Endothelial cell (in vitro differentiated cells): ENCODE measurements around the gene WARS2. TPM values are rescaled to one million over a fixed set of nuclear protein-coding genes. Genes with fewer than 3 reads are reported as not detected.

Experiments
- DNase-seq: peaks from one replicate; pipeline ENCODE4 v3.0.0; 2021; ENCODE audit warnings: low spot score
- H3K27ac Mint-ChIP-seq: one replicate; pipeline ENCODE4 v1.8.0; 2021; ENCODE audit warnings: mixed read lengths, inconsistent platforms; ENCODE audit not compliant: unreplicated experiment
- H3K27me3 Mint-ChIP-seq: one replicate; pipeline ENCODE4 v1.8.0; 2021; ENCODE audit warnings: mild to moderate bottlenecking, moderate library complexity, mixed read lengths, inconsistent platforms; ENCODE audit not compliant: unreplicated experiment
- H3K36me3 Mint-ChIP-seq: one replicate; pipeline ENCODE4 v1.8.0; 2021; ENCODE audit warnings: mild to moderate bottlenecking, low read depth, mixed read lengths, inconsistent platforms; ENCODE audit not compliant: unreplicated experiment
- H3K4me1 Mint-ChIP-seq: one replicate; pipeline ENCODE4 v1.8.0; 2021; ENCODE audit warnings: mild to moderate bottlenecking, mixed read lengths, inconsistent platforms; ENCODE audit not compliant: unreplicated experiment
- H3K4me3 Mint-ChIP-seq: one replicate; pipeline ENCODE4 v1.8.0; 2021; ENCODE audit warnings: mild to moderate bottlenecking, mixed read lengths, inconsistent platforms; ENCODE audit not compliant: unreplicated experiment
- H3K9me3 Mint-ChIP-seq: one replicate; pipeline ENCODE4 v1.8.0; 2021; ENCODE audit warnings: mixed read lengths, inconsistent platforms; ENCODE audit not compliant: unreplicated experiment
- CTCF ChIP-seq: fragments of 200-600 bp; sonication (generic); IDR thresholded peaks from one replicate; pipeline ENCODE4 v1.5.0; 2021; ENCODE audit warnings: antibody characterized with exemption; ENCODE audit not compliant: unreplicated experiment
- total RNA-seq: library from RNA; stranded (reverse); fragmentation: NEBNext Ultra II Directional; extraction: Animal tissue kit (Norgen Biotek cat#: 25700); gene quantifications from one replicate; pipeline ENCODE4 v1.2.1, GENCODE V29; 2021; ENCODE audit not compliant: unreplicated experiment

WARS2 gene
- total RNA-seq, 1 donor from 2014 or later = 11.2 TPM

GRCh38 chr1:118989878-118990378, 150.5 kb downstream of the WARS2 start:
- Mint-ChIP-seq H3K4me3 (peak overlapping the region; percentile 99), H3K36me3 (peaks cover 23% of the 10 kb centered on the region), H3K9me3 (no peaks in the 10 kb centered on the region), H3K27me3 (peaks cover 42% of the 10 kb centered on the region), H3K4me1 (peaks cover 63% of the 10 kb centered on the region), H3K27ac (peak overlapping the region; percentile 99)
- DNase-seq = peak; percentile 70
- TF ChIP-seq CTCF = no peak

- peak overlapping the region; percentile 99 for H3K27ac Mint-ChIP-seq
- no peaks in the 10 kb centered on the region for H3K9me3 Mint-ChIP-seq
- H3K4me1 Mint-ChIP-seq = peaks cover 67% of the 10 kb centered on the region
- H3K27me3 Mint-ChIP-seq = peaks cover 45% of the 10 kb centered on the region
- TF ChIP-seq CTCF = no peak
- peaks cover 28% of the 10 kb centered on the region for H3K36me3 Mint-ChIP-seq
- peak overlapping the region; percentile 99 for H3K4me3 Mint-ChIP-seq
- DNase-seq = peak; percentile 76
These were observed 151.2 kb downstream of the WARS2 start for GRCh38 chr1:118989006-118989815.

- H3K36me3 Mint-ChIP-seq = peaks cover 36% of the 10 kb centered on the region
These were observed 152.1 kb downstream of the WARS2 start, which contains the start of gene TBX15 for GRCh38 chr1:118988186-118989005. TBX15 (minus strand) TSS chr1:118988343; CDS start chr1:118987795, 548 bp downstream.

GRCh38 chr1:118987468-118988185, 152.8 kb downstream of the WARS2 start:
- no peaks in the 10 kb centered on the region for H3K9me3 Mint-ChIP-seq
- H3K4me1 Mint-ChIP-seq = peaks cover 80% of the 10 kb centered on the region
- peaks cover 51% of the 10 kb centered on the region for H3K27me3 Mint-ChIP-seq
- TF ChIP-seq CTCF = no peak
- DNase-seq = peak; percentile 70
- peak overlapping the region; percentile 99 for H3K27ac Mint-ChIP-seq
- H3K4me3 Mint-ChIP-seq = peak overlapping the region; percentile 99
- H3K36me3 Mint-ChIP-seq = peaks cover 43% of the 10 kb centered on the region

More at GRCh38 chr1:118988186-118989005, 152.1 kb downstream of the WARS2 start, which contains the start of gene TBX15:
- Mint-ChIP-seq H3K27ac (peak within 1 kb of the TSS; percentile 99), H3K9me3 (no peaks in the 10 kb centered on the region), H3K4me1 (peaks cover 73% of the 10 kb centered on the region), H3K27me3 (peaks cover 44% of the 10 kb centered on the region), H3K4me3 (peak within 1 kb of the TSS; percentile 99)
- no peak for TF ChIP-seq CTCF
- peak; percentile 50 for DNase-seq
